GM19023 (cell line): ENCODE measurements around the gene GPR180.

Experiments
- ATAC-seq: cut with Tn5 transposase; IDR thresholded peaks from one replicate; pipeline ENCODE4 v1.9.1; 2021; ENCODE audit warnings: mild to moderate bottlenecking, moderate library complexity; ENCODE audit not compliant: unreplicated experiment

The GPR180 gene

GRCh38 chr13:94601446-94602431 is at the start of gene GPR180:
Gene GPR180 (plus strand): TSS chr13:94601857. CDS start chr13:94601928, 71 bp downstream.
- peak; percentile 99 for ATAC-seq

GRCh38 chr13:94552095-94552494 is 49.6 kb upstream of the GPR180 start:
- ATAC-seq = no peak

DNA sequence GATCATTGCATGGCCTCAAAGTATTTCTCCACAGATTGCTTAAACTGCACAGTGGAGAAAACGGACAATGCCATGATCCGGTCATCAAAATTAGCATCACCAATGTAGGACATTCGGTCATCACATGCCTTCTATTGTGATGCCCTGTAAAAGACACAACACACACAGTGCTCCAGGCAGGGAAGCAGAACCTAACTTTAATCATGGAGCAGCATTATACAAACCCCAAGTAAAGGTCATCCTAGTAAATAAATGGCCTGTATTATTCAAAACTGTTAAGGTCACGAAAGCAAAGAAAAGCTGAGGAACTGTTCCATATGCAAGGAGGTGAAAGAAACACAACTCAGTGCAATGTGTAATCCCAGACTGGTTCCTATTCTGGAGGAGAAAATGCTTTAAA is 47.9 kb upstream of the GPR180 start:
- no peak for ATAC-seq

DNA sequence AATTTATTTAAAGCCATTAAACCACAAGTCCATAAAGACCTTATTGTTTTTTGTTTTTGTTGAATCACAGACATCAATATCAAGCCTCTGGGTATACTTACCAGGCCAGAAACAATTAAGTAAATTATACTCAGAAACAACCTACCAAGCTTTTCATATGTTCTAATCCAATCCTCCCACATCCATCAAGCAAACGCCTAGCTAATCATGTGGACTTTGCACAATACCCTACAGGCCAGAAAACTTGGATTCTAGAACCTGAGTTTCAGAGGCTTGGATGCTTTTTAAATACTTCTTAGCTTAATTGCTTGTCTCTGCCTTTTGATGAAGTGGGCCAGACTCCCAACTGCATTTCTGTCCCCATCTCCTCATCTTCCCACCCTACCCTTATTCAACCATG is 45.6 kb upstream of the GPR180 start:
- no peak for ATAC-seq

DNA sequence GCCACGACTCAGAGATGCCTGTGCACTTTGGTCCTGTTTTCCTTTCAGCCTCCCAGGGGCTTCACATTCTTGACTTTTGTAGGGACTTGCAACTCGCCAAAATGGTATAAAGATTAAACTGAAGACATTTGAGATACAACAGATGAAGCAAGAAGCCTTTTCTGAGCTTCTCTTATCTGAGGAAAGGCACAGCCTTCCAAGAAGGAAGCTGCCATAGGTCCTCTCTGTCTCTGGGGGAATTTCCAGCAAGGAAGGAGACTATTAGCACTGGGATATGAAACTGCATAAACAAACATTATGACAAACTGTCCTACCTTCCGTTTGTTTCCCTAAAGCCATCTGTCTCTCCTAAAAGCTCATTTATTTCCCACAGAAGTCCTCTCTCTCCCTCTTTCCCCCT is 45.0 kb upstream of the GPR180 start:
- ATAC-seq = no peak

DNA sequence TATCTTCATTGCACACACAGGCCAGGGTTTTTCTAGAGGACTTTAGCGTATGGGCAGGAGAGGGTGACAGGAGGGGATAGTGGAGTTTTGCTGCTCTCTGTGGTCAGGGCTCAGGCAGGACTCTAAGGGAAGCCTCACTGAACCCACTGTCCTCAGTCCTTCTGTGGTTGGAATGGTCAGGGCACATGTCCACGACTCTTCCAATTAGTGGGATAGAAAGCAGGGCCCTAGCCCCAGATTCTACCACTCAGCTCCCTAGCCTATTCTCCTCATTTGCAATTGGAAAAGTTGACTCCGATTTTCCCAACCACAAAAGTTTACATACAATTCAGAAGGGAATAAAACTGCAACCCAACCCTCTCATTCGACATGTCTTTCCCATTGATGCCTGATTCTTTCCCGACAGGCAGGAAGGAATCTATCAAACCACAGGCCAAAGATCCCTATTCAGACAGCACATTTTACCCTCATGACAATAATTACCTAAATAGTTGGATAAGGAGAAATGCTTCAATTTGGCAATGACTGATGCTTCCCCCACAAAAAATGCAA is 43.9 kb upstream of the GPR180 start:
- no peak for ATAC-seq

GRCh38 chr13:94558716-94559115 is 42.9 kb upstream of the GPR180 start:
- no peak for ATAC-seq

- ATAC-seq = no peak
These were observed 42.3 kb upstream of the GPR180 start for GRCh38 chr13:94559222-94559795.

DNA sequence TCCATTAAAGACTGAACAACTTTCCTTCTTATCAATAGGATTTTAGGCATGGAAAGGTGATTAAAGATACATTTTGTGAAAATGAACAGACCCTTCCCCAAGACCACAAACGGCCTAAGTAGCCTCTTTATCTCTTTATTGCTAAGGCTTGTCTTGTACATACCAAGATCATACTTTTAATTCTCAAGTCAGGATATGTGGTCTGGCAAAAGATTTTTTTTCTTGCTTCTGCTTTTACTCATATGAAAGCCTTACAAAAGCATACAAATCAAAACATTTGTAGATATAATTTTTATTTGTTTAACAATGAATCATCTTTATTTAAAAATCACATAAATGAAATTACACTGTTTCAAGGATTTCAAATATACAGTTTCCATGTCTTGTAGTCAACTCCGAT is 41.5 kb upstream of the GPR180 start:
- ATAC-seq = no peak

DNA sequence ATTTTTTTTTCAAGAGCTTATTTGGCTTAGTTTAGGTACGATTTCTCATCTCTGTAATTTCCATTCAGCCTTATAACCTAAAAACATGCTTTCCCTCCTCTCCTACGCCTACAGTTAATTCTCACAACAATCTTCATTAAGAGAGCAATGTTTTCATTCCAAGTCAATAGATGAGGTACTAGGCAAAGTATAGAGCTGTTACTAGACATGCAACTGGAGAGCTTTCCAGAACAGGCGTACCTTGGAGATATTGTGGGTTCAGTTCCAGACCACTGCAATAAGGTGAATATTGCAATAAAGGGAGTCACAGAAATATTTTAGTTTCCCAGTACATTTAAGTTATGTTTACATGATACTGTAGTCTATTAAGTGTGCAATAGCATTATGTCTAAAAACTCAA is 40.5 kb upstream of the GPR180 start:
- no peak for ATAC-seq

- ATAC-seq = no peak
These were observed 34.1 kb upstream of the GPR180 start for GRCh38 chr13:94567581-94567980.

DNA sequence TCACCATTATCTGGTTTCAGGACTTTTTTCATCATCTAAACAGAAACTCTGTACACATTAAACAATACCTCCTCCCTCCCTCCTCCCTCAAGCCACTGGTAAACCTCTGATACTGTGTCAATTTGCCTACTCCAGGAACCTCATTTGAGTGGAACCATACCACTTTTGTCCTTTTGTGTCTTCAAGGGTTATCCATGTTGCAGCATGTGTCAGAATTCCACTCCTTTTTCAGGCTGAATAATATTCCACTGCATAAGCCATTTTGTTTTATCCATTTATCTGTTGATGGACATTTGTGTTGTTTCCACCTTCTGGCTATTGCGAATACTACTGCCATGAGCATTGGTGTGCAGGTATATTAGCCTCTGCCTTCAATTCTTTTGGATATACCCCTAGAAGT is 33.2 kb upstream of the GPR180 start:
- no peak for ATAC-seq

- ATAC-seq = no peak
These were observed 32.0 kb upstream of the GPR180 start for GRCh38 chr13:94569615-94570014.

DNA sequence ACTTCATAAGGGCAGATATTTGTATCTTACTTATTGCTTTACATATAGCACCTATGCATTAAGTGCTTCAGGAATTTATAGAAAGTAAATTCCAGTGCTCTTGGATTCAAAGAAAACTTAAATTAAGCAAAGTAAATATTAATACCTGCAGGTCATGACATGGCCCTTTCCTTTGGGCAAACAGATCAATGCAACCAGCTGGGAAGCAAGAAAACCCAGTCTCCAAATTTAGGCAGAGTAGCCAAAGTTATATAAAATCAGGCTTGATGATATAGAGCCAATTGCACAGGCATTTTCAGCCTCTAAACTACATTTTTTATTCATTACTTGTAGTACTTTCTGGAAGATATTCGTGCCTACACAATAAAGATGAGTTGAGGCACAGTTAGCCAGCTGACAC is 22.6 kb upstream of the GPR180 start:
- ATAC-seq = no peak

DNA sequence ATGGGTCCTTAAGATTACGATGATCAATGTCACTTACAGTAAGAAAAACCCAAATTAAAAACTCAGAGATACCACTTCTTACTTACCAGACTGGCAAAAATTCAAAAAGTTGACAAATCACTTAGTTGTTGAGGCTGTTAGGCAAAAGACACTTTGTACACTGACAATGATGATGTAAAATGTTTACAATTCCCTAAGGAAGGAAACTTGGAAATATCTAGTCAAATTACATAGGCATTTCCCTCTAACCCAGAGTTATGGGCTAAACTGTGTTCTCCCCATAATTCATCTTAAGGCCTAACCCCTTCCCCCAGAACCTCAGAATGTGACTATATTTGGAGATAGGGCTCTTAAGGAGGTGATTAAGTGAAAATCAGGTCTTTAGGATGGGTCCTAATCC is 17.7 kb upstream of the GPR180 start:
- no peak for ATAC-seq

DNA sequence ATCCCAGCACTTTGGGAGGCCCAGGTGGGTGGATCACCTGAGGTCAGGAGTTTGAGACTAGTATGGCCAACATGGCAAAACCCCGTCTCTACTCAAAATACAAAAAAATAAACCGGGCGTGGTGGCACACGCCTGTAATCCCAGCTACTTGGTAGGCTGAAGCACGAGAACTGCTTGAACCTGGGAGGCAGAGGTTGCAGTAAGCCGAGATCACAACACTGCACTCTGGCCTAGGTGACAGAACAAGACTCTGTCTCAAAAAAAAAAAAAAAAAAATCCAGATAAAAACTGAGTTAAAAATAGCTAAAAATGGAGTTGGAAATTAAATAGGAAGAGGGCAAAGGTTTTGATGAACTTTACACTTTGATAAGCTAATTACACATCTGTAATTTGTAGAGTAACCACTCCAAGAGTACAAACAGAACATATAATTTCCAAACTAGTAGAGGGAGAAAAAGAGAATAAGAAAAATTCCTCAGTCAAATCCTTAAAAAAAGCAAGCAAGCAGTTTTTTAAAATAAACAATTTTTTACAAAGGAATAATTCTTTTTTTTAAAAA is 16.0 kb upstream of the GPR180 start:
- no peak for ATAC-seq

DNA sequence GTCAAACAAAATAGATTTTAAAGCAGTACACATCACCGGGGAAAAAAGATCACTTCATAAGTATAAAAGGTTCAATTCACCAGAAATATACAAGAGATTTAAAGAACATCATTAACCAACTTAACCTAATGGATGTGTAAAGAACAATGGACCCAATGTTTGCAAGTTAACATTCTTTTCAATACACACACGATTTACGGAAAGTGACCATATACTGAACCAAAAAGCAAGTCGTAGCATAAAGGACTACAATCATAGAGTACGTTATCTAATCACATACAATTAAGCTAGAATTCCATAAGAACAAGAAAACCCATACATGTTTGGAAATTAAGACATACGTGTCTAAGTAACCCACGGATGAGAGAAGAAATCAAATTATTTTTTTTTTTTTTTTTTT is 15.3 kb upstream of the GPR180 start:
- ATAC-seq = no peak

GRCh38 chr13:94588541-94588940 is 13.1 kb upstream of the GPR180 start:
- ATAC-seq = no peak

- no peak for ATAC-seq
These were observed 10.9 kb upstream of the GPR180 start for GRCh38 chr13:94590744-94591143.

DNA sequence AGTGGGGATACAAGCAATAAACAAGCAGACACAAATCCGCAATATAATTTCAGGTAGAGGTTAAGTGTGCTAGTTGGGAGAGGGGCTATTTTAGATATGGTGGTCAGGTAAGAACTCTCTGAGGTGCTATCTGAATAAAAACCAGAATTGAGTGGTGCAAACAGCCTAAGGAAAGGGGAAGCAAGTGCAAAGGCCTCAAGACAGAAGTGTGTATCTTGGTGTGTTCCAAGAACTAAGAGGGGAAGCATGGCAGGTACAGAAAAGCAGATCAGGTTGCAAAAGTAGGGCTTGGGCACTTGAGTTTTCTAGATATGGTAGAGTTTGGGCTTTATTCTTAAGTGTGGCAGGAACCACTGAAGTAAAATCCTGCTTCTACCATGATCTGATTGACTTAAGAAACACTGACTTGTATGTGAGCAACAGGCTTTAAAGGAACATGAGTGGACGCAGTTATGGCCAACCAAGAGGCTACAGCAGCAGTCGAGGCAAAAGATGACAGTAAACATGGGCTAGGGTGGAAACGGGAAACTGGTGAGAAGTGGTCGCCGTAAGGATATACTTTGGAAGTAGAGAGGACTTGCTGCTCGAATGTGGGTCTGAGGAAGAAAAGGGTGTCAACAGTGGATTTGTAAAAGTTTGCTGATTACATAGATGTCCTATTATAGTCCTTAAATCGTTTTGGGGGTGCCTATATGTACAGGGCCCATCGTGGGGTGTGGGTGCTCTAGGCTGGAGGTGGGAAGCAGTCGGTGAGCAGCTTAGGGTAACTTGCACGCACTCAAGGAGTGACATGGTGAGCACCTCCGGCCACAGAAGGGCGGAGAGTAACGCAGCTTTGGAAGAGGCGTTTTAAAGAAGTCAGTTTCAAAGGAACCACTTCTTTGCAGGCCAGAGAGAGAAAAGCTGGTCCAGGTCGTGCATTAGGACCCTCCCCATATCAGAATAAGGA is 6.4 kb upstream of the GPR180 start:
- peak; percentile 63 for ATAC-seq
